COLO829 (cell line): ENCODE data around the gene B3GALT5.

Experiments
- DNase-seq: peaks from one replicate; pipeline ENCODE4 v3.0.0; 2012; ENCODE audit warnings: low spot score

Gene B3GALT5

DNA sequence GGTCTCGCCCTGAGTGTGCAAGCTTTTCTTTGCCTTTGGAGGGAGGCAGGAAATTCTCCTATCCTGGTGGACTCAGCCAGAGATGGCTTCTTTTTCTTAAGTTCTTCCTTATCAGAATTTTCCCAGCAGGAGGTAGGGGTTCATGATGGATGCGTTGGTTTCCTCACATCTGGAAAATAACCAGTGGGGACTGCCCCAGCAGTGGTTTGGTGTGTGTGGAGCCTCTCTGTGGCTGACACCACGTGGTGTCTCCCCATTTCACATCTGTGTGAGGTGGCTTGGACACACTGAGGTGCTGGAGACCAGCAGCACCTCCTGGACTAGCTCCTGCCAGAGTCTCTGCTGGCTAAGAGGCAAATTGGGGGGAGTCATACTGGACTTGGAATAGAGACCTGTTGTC is 32.6 kb downstream of the B3GALT5 start:
- no peak for DNase-seq

DNA sequence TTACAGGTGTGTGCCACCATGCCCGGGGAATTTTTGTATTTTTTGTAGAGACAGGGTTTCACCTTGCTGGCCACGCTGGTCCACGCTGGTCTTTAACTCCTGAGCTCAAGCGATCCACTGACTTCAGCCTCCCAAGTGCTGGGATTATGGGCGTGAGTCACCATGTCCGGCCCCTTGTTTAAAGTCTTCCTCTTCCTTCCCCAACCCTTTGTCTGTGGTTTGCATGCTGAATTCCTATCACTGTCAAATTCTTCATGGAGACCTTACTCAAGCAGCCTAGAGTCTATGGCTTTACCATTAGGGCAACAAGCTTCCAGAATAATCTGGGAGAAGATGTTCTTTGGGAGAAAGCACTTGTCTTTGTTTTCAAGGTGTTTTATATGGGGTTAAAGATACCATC is 34.7 kb downstream of the B3GALT5 start:
- DNase-seq, result no peak

DNA sequence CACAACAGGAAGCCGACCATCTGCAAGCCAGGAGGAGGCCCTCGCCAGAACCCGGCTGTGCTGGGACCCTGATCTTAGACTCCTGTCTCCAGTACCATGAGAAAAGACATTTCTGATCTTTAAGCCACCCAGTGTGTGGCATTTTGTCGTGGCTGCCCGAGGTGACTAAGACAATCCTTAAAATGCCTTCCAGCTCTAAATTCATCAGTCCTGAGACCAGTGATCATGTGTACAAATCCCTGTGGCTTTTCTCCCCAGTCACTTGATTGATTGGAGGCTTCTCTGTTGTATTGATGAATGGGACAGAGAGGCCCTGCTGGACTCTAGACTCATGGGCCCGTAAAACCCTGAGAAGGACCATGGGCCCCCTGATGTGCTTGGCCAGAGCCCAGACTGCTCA is 36.1 kb downstream of the B3GALT5 start:
- DNase-seq, result no peak

DNA sequence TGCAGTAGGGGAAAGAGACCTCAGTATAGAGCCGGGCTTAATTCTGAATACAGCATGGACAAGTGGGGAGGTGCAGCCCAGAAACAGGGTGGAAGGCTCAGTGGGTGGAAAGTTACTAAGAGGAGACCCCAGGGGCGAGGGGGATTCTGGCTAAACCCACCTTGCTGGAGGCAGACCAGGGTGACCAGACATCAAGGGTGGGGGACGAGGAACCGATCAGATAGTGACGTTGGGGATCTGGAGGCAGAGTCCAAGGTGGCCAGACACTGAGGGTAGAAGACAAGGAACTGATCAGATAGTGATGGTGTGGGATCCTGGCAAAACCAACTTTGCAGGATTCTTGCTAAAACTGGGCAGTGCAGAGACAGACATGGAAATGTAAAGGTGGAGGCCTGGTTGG is 36.8 kb downstream of the B3GALT5 start:
- DNase-seq, result no peak

DNA sequence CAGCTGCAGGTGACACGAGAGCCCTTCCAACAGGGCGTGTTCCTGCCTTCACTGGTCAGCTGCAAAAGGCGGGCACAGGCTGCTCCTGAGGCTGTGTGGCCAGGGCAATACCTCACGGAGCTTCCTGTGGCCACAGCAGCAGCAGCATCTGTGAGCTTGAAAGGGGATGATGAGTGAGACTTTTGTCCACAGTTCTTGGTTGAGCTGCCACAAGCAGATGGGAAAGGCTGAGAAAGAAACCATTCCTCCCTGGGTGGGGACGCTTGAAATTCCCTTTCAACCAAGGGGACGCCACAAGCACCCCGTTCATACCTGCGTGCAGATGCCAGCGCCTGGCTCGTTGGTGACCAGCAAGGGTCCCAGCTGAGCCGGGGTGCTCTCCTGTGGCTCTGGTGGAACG is 37.6 kb downstream of the B3GALT5 start:
- DNase-seq, result no peak

DNA sequence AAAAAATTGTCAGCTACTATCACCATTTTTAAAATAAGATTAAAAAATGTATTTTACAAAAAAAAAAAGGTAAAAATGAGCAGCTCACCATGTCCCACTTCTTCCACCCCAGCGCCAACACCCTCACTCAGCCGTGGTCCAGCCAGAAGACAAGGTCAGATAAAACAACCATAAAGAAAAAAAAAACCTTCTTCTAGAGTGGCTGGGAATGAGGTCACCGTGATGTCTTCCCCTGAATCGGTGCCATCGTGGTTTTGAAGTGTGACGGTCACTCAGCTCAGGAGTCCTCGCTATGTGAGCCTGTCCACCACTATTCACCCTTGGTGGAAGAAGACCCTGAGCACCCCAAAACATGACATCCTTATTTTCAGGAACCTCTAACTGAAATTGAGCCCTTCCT is 38.1 kb downstream of the B3GALT5 start:
- DNase-seq, result no peak

DNA sequence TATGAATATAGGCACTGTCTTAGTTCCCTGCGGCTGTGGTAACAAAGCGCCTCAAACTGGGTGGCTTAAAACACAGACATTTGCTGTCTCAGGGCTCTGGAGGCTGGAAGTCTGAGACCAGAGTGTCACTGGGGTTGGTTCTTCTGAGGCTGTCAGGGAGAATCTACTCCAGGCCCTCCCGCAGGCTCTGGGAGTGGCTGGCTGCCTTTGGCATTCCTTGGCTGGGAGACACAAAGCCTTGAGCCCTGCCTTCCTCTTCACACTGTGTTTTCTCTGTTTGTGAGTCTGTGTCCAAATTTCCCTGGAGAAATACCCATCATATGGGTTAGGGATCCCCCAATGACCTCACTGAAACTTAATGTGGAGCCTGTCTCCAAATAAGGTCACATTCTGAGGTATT is 38.5 kb downstream of the B3GALT5 start:
- DNase-seq, result no peak

DNA sequence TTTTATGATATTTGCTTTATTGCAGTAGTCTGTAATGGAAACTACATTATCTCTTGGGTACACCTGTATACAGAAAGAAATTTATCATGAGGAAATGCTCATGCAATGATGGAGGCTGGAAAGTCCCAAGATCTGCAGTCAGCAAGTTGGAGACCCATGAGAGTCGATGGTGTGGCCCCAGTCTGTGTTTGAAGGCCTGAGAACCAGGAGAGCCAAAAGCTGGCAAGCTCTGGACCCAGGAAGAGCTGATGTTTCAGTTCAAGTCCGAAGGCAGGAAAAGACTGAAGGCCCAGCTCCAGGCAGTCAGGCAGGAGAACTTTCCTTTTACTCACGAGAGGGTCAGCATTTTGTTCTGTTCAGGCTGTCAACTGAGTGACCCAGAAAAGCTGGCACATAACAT is 42.2 kb downstream of the B3GALT5 start:
- DNase-seq, result no peak

DNA sequence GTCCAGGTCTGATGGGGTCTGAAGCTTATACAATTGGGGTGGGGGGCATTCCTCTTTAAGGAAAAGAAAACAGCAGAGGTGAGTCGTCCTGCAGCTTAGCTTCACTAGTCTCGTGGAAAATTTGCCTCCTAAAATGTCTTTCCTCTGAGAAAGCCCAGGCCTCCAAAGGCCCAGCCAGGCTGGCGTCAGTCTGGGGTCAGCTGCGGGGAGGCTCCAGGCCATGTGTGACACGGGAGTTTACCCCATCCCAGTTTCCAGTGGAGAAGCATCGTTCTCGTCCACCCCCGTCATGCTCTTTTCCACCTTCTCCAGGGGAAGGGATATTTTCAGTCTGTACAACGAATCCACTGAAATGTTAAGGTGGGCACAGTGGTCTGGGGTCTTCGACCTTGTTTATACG is 42.8 kb downstream of the B3GALT5 start:
- DNase-seq, result no peak

DNA sequence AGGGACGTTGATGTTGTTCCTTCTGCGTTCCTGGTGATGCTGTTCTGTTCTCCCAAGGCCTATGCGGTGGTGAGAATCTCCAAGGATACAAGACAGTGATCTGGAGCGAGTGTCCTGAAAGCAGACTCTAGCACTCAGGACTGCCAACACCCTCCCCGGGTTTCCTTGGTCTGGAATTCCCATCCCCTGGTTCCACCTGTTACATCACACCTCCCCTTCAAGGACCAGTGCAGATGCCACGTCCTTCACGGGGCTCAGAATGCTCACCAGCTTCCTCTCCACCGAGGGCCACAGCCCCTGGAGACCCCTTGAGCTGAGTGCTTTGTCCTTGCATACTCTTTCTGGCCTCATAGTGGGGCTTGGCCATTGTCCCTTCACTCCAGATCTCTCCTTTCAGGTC is 43.5 kb downstream of the B3GALT5 start:
- DNase-seq, result no peak

DNA sequence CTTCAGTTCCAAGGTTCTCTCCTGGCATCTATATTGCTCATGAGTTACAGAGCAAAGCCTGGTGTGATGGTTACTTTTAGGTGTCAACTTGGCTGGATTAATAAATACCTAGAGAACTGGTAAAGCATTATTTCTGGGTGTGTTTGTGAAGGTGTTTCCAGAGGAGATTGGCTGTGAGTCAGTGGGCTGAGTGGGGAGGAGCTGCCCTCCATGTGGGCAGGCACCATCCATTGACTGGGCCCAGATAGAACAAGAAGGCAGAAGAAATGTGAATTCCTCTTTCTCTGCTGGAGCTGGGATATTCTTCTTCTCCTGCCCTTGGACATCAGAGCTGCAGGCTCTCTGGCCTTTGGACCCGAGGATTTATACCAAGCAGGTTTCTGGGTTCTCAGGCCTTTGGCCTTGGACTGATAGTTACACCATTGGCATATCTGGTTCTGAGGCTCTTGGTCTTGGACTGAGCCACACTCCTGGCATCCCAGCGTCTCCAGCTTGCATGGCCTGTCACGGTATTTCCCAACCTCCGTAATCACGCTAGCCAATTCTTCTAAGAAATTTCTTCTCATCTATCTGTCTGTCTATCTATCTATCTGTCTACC is 44.5 kb downstream of the B3GALT5 start:
- DNase-seq, result no peak

DNA sequence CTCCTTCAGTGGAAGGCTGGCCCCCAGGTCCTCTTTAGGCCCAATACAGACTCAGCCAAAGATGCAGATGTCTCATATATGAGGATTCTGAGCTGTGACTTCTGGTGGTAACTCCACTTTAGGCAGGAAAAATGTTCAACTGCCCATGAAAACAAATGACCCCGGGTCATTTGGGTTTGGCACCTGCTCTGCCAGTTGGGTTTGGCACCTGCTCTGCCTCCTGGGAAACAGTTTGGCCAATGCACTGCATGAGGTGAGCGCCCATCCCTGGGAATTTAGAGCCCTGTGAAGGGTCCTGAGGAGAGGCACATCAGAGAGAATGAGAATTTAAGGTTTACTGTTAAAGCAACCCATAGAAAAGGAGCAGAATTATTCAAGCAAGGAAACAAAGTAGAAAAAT is 45.3 kb downstream of the B3GALT5 start:
- no peak for DNase-seq

DNA sequence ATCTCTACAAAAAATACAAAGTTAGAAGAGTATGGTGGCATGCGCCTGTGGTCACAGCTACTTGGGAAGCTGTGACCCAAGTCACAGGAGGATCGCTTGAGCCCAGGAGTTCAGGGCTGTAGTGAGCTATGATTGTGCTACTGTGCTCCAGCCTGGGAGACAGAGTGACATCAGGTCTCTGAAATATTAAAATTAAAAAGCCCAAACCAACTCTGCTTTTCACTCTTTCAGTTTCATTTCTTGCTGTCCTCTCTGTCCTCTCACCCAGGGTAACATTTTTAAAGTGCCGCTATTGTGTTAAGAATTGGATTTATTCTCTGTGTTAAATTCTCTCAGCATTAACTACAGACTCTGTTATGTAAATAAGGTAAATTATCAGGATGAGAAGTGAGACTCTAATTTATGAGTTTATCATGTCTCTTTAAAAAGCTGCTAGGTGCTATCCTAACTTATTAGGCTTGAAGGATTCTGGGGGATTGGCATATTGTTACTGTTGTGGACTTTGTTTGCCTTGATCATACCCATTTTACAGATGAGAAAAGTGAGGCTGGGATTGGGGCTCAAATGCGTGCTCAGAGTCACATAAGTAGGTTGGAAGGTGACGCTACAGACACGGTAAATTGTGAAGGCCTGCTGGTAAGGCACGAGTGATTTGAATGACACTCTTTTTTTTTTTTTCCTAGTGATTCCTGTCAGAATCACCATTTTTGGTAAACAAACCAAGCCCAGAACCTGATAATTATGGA is 46.5 kb downstream of the B3GALT5 start:
- no peak for DNase-seq

DNA sequence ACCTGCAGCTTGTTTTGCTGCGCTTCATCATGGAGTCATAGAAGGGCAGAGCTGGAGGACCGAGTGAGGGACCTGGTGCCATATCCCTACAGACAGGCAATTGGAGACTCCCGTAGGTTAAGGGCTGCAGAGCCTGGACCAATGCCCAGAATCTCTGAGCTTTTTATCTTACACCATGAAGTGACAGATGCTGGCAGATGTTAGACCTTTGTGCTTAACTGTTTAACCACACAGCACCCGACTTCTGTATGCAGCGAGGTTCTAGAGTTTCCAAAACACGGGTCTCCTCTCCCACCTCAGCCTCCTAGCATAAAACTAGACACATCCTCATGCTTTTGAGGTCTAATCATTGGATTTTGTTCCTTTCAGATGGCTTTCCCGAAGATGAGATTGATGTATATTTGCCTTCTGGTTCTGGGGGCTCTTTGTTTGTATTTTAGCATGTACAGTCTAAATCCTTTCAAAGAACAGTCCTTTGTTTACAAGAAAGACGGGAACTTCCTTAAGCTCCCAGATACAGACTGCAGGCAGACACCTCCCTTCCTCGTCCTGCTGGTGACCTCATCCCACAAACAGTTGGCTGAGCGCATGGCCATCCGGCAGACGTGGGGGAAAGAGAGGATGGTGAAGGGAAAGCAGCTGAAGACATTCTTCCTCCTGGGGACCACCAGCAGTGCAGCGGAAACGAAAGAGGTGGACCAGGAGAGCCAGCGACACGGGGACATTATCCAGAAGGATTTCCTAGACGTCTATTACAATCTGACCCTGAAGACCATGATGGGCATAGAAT is 47.6 kb downstream of the B3GALT5 start:
- DNase-seq, result no peak

DNA sequence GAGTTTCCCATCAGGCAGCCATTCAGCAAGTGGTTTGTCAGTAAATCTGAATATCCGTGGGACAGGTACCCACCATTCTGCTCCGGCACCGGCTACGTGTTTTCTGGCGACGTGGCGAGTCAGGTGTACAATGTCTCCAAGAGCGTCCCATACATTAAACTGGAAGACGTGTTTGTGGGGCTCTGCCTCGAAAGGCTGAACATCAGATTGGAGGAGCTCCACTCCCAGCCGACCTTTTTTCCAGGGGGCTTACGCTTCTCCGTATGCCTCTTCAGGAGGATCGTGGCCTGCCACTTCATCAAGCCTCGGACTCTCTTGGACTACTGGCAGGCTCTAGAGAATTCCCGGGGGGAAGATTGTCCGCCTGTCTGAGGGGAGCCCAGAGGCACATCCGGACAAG is 48.4 kb downstream of the B3GALT5 start:
- no peak for DNase-seq

DNA sequence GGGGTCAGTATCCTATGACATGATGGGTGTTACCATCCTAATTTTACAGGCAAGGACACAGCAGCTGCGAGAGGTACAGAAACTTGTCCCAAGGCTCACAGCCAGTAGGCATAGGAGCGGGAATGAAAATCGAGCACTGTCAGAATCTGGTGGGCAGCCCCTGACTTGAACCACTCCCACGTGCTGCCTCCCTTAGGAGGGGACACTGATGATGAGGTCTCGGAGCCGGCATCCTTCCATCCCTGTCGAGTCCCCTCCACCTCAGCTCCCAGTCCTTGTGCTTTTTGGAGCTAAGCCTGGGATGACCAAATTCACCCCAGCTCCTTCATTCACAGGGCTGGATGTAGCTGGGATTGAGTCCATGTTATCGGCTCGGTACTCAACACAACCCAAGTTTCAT is 49.0 kb downstream of the B3GALT5 start:
- DNase-seq, result no peak

DNA sequence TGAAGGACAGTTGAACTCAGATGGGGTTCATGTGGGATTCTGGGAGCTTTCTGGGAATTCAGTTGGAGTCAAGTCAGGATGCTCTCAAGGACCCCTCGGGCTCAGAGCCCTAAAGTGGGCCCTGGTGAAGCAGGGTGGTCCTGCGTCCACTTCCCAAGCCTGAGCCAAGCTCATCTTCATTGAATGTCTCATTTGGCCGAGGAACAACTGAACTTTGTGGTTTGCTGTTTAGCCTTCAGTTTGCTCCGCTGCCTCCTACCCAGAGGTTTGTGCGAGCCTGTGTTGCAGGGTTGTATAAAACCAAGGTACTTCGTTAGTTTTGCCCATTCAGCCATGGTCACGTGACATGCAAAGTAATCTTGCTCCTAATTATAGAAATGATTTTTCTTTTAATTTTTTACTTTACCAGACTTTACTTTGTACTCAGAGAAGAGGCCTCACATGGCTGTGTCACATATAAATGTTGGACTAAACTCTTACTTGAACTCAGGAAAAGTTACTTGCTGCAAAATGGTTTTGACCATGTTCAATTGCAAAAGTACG is 49.7 kb downstream of the B3GALT5 start:
- DNase-seq, result no peak

DNA sequence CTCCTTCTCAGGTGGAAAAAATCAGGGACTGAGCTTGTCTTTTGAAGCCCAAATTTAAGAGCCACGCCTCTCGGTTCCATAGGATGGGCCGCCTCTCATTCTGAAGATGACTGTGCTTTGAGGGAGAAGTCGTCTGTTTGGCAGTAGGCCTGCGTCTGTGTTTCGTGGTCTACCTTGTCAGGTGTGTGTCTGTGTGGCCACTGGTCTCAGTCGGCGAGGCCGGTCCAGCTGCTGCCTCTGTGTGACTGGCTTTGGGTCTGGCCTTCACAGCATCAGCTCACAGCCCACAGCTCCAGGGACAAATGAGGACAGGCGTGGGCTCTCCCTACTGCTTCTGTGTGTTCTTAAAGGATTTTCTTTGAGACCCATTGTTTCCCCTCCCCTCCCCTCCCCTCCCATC is 50.3 kb downstream of the B3GALT5 start:
- no peak for DNase-seq

DNA sequence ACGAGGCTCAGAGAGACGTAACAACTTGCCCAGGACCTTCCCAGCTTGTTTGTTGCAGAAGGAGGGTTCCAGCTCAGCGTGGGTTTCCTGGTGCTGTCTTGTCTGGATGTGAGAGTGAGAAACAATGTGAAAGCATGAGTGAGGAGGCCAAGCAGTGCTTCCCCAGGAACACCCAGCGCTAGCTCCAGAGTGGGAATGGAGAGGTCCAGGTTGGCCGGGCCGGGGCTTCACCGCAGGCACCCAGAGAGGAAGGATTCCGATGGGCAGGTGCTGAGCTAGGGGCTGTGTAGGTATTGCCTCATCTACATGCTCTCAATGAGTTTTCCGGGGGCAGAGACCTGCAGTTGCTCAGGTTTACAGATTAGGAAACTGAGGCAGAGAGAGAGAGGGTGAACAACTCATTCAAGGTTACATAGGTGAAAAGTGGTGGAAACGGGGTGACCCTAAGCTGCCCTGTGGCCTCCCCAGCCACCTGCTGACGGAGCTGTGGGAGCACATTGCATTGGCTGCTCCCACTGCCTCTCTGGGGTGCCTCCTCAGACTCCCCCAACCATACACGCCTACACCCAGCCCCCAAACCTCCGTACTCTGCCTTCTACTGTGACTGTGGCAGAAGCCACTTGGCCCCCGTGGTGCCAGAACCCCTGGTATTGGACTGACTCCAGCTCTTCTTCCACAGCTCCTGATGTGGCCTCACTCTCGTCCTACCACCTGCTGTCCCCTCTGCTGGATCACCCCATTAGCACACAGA is 51.2 kb downstream of the B3GALT5 start:
- no peak for DNase-seq

DNA sequence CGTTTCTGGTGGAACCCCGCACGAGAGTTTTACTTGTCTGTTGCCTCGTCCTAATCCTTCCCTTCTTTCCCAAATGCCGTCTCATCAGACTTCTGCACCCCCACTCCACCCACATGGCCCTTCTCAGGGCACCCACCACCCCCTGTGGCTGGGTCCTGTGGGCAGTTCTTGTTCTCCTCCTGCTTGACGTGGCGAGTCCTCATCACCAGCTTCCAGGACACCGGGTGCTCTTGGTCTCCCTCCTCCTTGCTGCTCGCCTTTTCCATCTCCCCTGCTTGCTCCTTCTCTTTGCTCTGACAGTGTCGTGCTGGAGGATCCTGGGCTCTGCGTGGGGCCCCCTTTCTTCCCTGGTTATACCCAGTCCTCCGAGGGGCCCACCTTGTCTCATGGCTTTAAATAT is 51.8 kb downstream of the B3GALT5 start:
- DNase-seq, result no peak

DNA sequence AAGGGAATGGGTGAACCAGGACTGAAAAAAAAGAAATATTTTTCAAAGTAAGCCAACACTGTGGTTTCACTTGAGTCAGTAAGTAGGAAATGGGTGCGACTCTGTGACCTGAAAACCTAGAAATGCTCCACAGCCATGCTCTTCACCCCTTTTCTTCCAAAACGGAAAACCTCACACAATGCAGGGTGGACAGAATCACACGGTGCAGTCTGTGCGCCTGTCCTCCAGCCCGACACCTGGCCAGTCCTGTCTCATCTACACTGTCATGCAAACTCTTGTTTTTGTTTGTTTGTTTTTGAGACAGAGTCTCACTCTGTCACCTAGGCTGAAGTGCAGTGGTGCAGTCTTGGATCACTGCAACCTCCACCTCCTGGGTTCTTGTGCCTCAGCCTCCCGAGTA is 53.3 kb downstream of the B3GALT5 start:
- DNase-seq, result no peak

DNA sequence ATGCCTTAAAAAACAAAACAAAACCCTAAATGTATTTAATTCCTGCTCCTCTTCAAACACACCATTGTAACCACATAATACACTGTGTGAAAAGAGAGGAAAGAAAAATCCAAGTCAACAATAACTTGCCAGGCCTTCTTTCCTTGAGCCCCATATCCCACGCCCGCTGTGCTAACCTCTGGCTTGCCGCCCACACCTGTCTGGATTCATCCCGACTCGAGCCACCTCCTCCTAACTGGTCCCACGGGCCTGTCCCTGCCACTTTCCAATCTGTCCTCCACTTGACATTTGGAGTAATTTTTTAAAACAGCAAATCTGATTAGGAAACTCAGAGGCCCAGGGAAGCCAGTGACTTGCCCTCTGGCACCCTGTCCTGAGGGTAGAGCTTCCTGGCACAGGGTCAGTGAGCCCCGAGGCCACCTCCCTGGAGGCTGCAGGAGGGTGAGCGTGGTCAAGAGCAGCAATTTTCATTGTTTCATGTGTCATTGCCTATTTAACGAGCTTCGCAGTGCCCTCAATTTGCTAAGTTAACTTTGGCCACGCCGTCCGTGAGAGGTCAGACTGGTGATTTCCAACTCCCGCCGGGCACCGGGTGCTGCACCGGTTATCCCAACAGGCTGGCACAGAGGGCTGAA is 54.1 kb downstream of the B3GALT5 start:
- DNase-seq, result no peak
